GM21381 (cell line): ENCODE results near the gene FRAT2.

Source experiments
- ATAC-seq: cut with Tn5 transposase; IDR thresholded peaks from one replicate; pipeline ENCODE4 v1.9.1; 2021; ENCODE audit warnings: mild to moderate bottlenecking, moderate library complexity; ENCODE audit not compliant: unreplicated experiment

FRAT2 gene

GRCh38 chr10:97327348-97328294 is 6.9 kb downstream of the FRAT2 start:
- ATAC-seq = no peak

- ATAC-seq = no peak
Measured at GRCh38 chr10:97325754-97326153, 8.8 kb downstream of the FRAT2 start.

GRCh38 chr10:97323501-97323900 is 11.0 kb downstream of the FRAT2 start:
- no peak for ATAC-seq

- ATAC-seq = no peak
Measured at GRCh38 chr10:97321804-97322190, 12.7 kb downstream of the FRAT2 start.

- no peak for ATAC-seq
Measured at GRCh38 chr10:97321032-97321803, 13.3 kb downstream of the FRAT2 start.

- no peak for ATAC-seq
Measured at GRCh38 chr10:97320480-97321031, 14.0 kb downstream of the FRAT2 start.

GRCh38 chr10:97319671-97320479 is 14.7 kb downstream of the FRAT2 start:
- peak; percentile 42 for ATAC-seq

GRCh38 chr10:97318772-97319651 is 15.5 kb downstream of the FRAT2 start, which contains the start of gene FRAT1:
Gene FRAT1 (plus strand): TSS chr10:97319271. CDS start chr10:97319454, 183 bp downstream.
- ATAC-seq = peak; percentile 72

GRCh38 chr10:97314671-97315070 is 19.9 kb downstream of the FRAT2 start:
- ATAC-seq = no peak

- ATAC-seq = no peak
Measured at GRCh38 chr10:97312897-97313296, 21.6 kb downstream of the FRAT2 start.

- no peak for ATAC-seq
Measured at GRCh38 chr10:97311111-97311626, 23.4 kb downstream of the FRAT2 start.

GRCh38 chr10:97307866-97308780 is 26.4 kb downstream of the FRAT2 start:
- ATAC-seq = no peak

- ATAC-seq = no peak
Measured at GRCh38 chr10:97307441-97307840, 27.1 kb downstream of the FRAT2 start.

- no peak for ATAC-seq
Measured at GRCh38 chr10:97302088-97302791, 32.3 kb downstream of the FRAT2 start.

- no peak for ATAC-seq
Measured at GRCh38 chr10:97300980-97301379, 33.5 kb downstream of the FRAT2 start.

- ATAC-seq = no peak
Measured at GRCh38 chr10:97298223-97298571, 36.3 kb downstream of the FRAT2 start.

- ATAC-seq = no peak
Measured at GRCh38 chr10:97297556-97298222, 36.8 kb downstream of the FRAT2 start.
